Epithelial cell of umbilical artery (primary cell): ENCODE results near the gene CCL3. TPM values are rescaled to one million over a fixed set of nuclear protein-coding genes. Genes with fewer than 3 reads are reported as not detected.

ENCODE experiments used
- total RNA-seq: library from RNA; depleted of rRNA; stranded (reverse); fragments of >200 nt; gene quantifications from 2 replicates; pipeline ENCODE4 v1.2.3, GENCODE V29; 2014

CCL3 gene
- total RNA-seq = not detected in 2 replicates

DNA sequence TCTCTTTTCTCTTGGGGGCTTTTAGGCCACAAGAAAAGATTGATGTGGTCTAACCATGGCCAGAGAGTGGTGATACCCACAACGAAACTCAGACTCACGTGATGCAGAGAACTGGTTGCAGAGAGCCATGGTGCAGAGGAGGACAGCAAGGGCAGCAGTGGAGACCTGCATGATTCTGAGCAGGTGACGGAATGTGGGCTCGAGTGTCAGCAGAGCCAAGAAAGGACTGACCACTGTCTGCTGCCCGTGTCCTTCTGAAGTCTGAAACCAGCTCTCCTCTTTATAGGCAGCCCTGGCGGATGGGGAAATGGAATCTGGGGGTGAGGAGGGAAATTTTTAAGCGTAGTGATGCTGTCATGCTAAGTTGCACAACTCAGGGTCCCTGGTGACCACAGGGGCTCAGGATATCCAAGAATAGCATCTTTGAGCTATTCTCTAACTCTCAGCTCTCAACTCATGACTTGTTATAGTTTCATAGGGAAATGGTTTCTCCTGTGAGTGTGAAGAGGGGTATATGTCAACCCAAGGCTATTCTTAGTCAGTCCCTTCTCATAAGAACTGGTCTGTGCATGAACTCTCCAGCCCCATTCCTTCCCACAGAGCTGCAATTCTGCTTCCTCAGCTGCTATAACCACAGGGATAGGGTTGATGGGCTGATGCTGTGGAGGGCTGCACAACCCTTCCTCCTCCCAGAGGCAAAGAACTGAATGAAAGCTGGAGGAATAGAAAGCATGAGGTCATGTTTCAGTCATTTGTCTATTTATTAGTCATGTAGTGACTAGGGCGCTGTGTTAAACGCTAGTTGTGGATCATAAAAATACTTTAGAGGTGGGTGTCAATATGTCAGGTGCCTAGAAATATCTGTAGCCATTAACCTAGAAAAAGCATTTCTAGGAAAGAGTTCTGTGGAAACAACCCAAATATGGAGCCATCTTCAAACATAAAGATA, at the start of gene CCL3:
Gene CCL3, minus strand, starts transcription at position 256 of the 949 bp plus-strand sequence. Its CDS starts 85 bp downstream, at position 171.

DNA sequence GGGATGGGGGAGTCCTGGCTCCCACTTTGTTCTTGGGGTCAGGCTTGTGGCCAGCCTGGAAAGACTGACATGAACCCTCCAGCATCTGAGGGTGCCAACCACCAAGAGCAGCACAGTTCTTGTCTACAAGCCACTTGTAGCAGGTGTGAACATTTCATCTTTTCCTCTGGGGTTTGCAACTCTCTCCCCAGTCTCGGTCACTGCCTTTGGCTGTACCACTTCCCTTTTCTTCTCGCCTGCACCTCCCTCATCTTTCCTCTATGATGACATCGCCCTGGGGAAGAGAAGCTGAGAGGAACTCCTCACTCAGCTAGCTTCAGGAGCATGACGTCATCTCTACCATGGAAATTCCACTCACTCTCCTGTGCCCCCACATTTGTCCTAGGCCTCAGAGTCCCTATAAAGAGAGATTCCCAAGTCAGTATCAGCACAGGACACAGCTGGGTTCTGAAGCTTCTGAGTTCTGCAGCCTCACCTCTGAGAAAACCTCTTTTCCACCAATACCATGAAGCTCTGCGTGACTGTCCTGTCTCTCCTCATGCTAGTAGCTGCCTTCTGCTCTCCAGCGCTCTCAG, 13.5 kb upstream of the CCL3 start, which contains the start of gene CCL4:
Gene CCL4, plus strand, starts transcription at position 427 of the 575 bp plus-strand sequence. Its CDS starts 79 bp downstream, at position 506.

DNA sequence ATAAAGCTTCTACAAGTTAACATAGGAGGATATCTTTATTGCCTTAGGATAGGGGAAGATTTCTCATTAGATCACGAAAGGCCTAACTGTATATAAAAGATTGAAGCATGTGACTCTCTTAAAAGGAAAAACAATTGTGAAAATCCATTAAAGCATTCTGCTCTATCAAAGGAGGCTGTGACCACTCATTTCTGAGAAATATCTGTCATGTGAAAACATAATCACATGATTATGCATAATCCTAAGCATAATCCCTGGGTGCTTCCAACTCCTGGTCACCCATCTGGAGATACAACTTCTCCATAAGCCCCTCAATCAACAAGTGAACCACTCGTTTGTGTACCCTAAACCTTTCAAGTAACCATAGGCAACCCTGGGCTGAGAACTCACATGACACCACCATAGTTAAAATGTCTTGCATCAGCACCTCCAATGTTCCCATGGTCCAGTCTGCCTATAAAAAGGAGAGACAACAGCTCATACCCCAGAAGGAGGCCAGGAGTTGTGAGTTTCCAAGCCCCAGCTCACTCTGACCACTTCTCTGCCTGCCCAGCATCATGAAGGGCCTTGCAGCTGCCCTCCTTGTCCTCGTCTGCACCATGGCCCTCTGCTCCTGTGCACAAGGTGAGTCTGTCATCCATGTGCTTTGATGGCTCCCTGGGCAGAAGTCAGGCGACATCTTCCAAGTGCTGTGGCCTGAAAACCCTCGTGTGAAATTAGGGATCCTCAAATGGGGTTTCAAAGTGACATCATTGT, 26.0 kb downstream of the CCL3 start, which contains the start of gene CCL18:
Gene CCL18, plus strand, starts transcription at position 487 of the 756 bp plus-strand sequence. Its CDS starts 71 bp downstream, at position 558.

Other genes starting within 250 kb of the CCL3 start
- not detected in 2 replicates for gene HEATR9, start 221.3 kb downstream of the CCL3 start, total RNA-seq
- gene CCL5, start 209.8 kb downstream of the CCL3 start, total RNA-seq = 0.15 TPM in 1 of 2 replicates, not detected in the other
- gene RDM1, start 159.4 kb downstream of the CCL3 start, total RNA-seq = 0.46 TPM in 1 of 2 replicates, not detected in the other
- not detected in 2 replicates for gene LYZL6, start 146.4 kb downstream of the CCL3 start, total RNA-seq
- 0.32 TPM in 1 of 2 replicates, not detected in the other for gene CCL16, start 108.6 kb downstream of the CCL3 start, total RNA-seq
- 0.91 and 2.3 TPM in 2 replicates for gene CCL14, start 103.4 kb downstream of the CCL3 start, total RNA-seq
- not detected in 2 replicates for gene CCL15, start 88.6 kb downstream of the CCL3 start, total RNA-seq
- gene CCL23, start 72.2 kb downstream of the CCL3 start, total RNA-seq = not detected in 2 replicates
- gene CCL18, start 25.9 kb downstream of the CCL3 start, total RNA-seq = not detected in 2 replicates
- gene CCL4, start 13.7 kb upstream of the CCL3 start, total RNA-seq = not detected in 2 replicates
- 0.97 and 1.4 TPM in 2 replicates for gene TBC1D3B, start 86.5 kb upstream of the CCL3 start, total RNA-seq
- not detected in 2 replicates for gene CCL3L1, start 106.6 kb upstream of the CCL3 start, total RNA-seq
- not detected in 2 replicates for gene CCL4L2, start 120.9 kb upstream of the CCL3 start, total RNA-seq
- not detected in 2 replicates for gene TBC1D3I, start 174.4 kb upstream of the CCL3 start, total RNA-seq
- gene TBC1D3G, start 233.7 kb upstream of the CCL3 start, total RNA-seq = not detected in 2 replicates